Measurements from ENCODE around the gene BANK1.

The BANK1 gene

GRCh38 chr4:101993002-101993841 is 202.7 kb downstream of the BANK1 start:
- Histone ChIP-seq H3K9ac (ENCODE audit: low read length) (peak overlapping the region; percentile 37), H2BK12ac (ENCODE audit: low read length in 2 of 2) (no peak overlapping the region), H4K8ac (ENCODE audit: low read length) (no peak overlapping the region), H3K27me3 (ENCODE audit: control insufficient read depth in 1 of 2, insufficient read depth in 1 of 2, low read length in 2 of 2) (no peaks in the 10 kb centered on the region), H3K4ac (ENCODE audit: low read depth in 1 of 2, low read length in 2 of 2) (no peak overlapping the region), H3K23ac (ENCODE audit: low read length in 2 of 2) (no peak overlapping the region), H2BK15ac (ENCODE audit: low read depth, poor library complexity, severe bottlenecking) (no peak overlapping the region), H3K14ac (ENCODE audit: low read length in 2 of 2) (no peak overlapping the region), H4K91ac (ENCODE audit: low read length) (no peak overlapping the region), H2BK120ac (ENCODE audit: low read depth, low read length) (no peak overlapping the region), H3K9me3 (ENCODE audit: control insufficient read depth, low read length) (no peaks in the 10 kb centered on the region), H2BK5ac (ENCODE audit: low read depth, low read length, poor library complexity, severe bottlenecking) (no peak overlapping the region), H3K18ac (ENCODE audit: low read depth in 1 of 2, low read length in 2 of 2) (no peak overlapping the region), H3K27ac (ENCODE audit: low read length, poor library complexity, severe bottlenecking) (no peak overlapping the region), H3K79me1 (replicated peaks; ENCODE audit: low read length, poor library complexity, severe bottlenecking) (no peaks in the 10 kb centered on the region), H3K4me1 (ENCODE audit: control insufficient read depth, insufficient read depth, low read depth, low read length) (no peaks in the 10 kb centered on the region), H2AFZ (ENCODE audit: low read depth, low read length) (no peak overlapping the region), H2AK5ac (ENCODE audit: low read length, severe bottlenecking) (no peak overlapping the region), H3K4me2 (ENCODE audit: low read length, poor library complexity, severe bottlenecking) (no peak overlapping the region), H3K36me3 (ENCODE audit: control insufficient read depth in 1 of 2, insufficient read depth in 2 of 2, low read depth in 1 of 2, low read length in 2 of 2) (no peaks in the 10 kb centered on the region), H3K4me3 (ENCODE audit: insufficient read depth in 1 of 2, low read depth in 1 of 2, low read length in 2 of 2) (no peak overlapping the region)
- no peak for DNase-seq
- 98% methylated on average over 4 of the region's 5 CpGs for WGBS

GRCh38 chr4:101993842-101994775 is 203.6 kb downstream of the BANK1 start:
- H2BK12ac ChIP-seq (ENCODE audit: low read length in 2 of 2): no peak overlapping the region
- no peak overlapping the region for H2AK5ac ChIP-seq (ENCODE audit: low read length, severe bottlenecking)
- H3K9me3 ChIP-seq (ENCODE audit: control insufficient read depth, low read length): no peaks in the 10 kb centered on the region
- no peak overlapping the region for H3K23ac ChIP-seq (ENCODE audit: low read length in 2 of 2)
- DNase-seq: no peak
- H2BK5ac ChIP-seq (ENCODE audit: low read depth, low read length, poor library complexity, severe bottlenecking): no peak overlapping the region
- H3K4me3 ChIP-seq (ENCODE audit: insufficient read depth in 1 of 2, low read depth in 1 of 2, low read length in 2 of 2): no peak overlapping the region
- no peaks in the 10 kb centered on the region for H3K27me3 ChIP-seq (ENCODE audit: control insufficient read depth in 1 of 2, insufficient read depth in 1 of 2, low read length in 2 of 2)
- H3K9ac ChIP-seq (ENCODE audit: low read length): peak overlapping the region; percentile 37
- H3K36me3 ChIP-seq (ENCODE audit: control insufficient read depth in 1 of 2, insufficient read depth in 2 of 2, low read depth in 1 of 2, low read length in 2 of 2): no peaks in the 10 kb centered on the region
- no peak overlapping the region for H4K91ac ChIP-seq (ENCODE audit: low read length)
- H2AFZ ChIP-seq (ENCODE audit: low read depth, low read length): no peak overlapping the region
- no peaks in the 10 kb centered on the region for H3K4me1 ChIP-seq (ENCODE audit: control insufficient read depth, insufficient read depth, low read depth, low read length)
- H3K27ac ChIP-seq (ENCODE audit: low read length, poor library complexity, severe bottlenecking): no peak overlapping the region
- H3K4ac ChIP-seq (ENCODE audit: low read depth in 1 of 2, low read length in 2 of 2): no peak overlapping the region
- H3K18ac ChIP-seq (ENCODE audit: low read depth in 1 of 2, low read length in 2 of 2): no peak overlapping the region
- H2BK120ac ChIP-seq (ENCODE audit: low read depth, low read length): no peak overlapping the region
- 89% methylated on average over 1 of the region's 4 CpGs for WGBS
- no peak overlapping the region for H2BK15ac ChIP-seq (ENCODE audit: low read depth, poor library complexity, severe bottlenecking)
- no peak overlapping the region for H3K14ac ChIP-seq (ENCODE audit: low read length in 2 of 2)
- no peak overlapping the region for H3K4me2 ChIP-seq (ENCODE audit: low read length, poor library complexity, severe bottlenecking)
- no peaks in the 10 kb centered on the region for H3K79me1 ChIP-seq (replicated peaks; ENCODE audit: low read length, poor library complexity, severe bottlenecking)
- H4K8ac ChIP-seq (ENCODE audit: low read length): no peak overlapping the region

- H3K27ac ChIP-seq (ENCODE audit: low read length, poor library complexity, severe bottlenecking): no peak overlapping the region
- H3K4me1 ChIP-seq (ENCODE audit: control insufficient read depth, insufficient read depth, low read depth, low read length): no peaks in the 10 kb centered on the region
- no peak overlapping the region for H2AFZ ChIP-seq (ENCODE audit: low read depth, low read length)
- no peak overlapping the region for H3K18ac ChIP-seq (ENCODE audit: low read depth in 1 of 2, low read length in 2 of 2)
- no peak overlapping the region for H2BK5ac ChIP-seq (ENCODE audit: low read depth, low read length, poor library complexity, severe bottlenecking)
- no peak overlapping the region for H3K14ac ChIP-seq (ENCODE audit: low read length in 2 of 2)
- H3K9ac ChIP-seq (ENCODE audit: low read length): no peak overlapping the region
- H3K4me2 ChIP-seq (ENCODE audit: low read length, poor library complexity, severe bottlenecking): no peak overlapping the region
- no peaks in the 10 kb centered on the region for H3K27me3 ChIP-seq (ENCODE audit: control insufficient read depth in 1 of 2, insufficient read depth in 1 of 2, low read length in 2 of 2)
- H2BK15ac ChIP-seq (ENCODE audit: low read depth, poor library complexity, severe bottlenecking): no peak overlapping the region
- H4K91ac ChIP-seq (ENCODE audit: low read length): no peak overlapping the region
- H3K4me3 ChIP-seq (ENCODE audit: insufficient read depth in 1 of 2, low read depth in 1 of 2, low read length in 2 of 2): no peak overlapping the region
- H3K23ac ChIP-seq (ENCODE audit: low read length in 2 of 2): no peak overlapping the region
- H3K9me3 ChIP-seq (ENCODE audit: control insufficient read depth, low read length): no peaks in the 10 kb centered on the region
- no peaks in the 10 kb centered on the region for H3K36me3 ChIP-seq (ENCODE audit: control insufficient read depth in 1 of 2, insufficient read depth in 2 of 2, low read depth in 1 of 2, low read length in 2 of 2)
- no peak overlapping the region for H2BK12ac ChIP-seq (ENCODE audit: low read length in 2 of 2)
- DNase-seq: no peak
- no peak overlapping the region for H2AK5ac ChIP-seq (ENCODE audit: low read length, severe bottlenecking)
- no peak overlapping the region for H4K8ac ChIP-seq (ENCODE audit: low read length)
- H3K79me1 ChIP-seq (replicated peaks; ENCODE audit: low read length, poor library complexity, severe bottlenecking): no peaks in the 10 kb centered on the region
- no CpG with 5 or more reads among the region's 2 CpGs for WGBS
- H2BK120ac ChIP-seq (ENCODE audit: low read depth, low read length): no peak overlapping the region
- no peak overlapping the region for H3K4ac ChIP-seq (ENCODE audit: low read depth in 1 of 2, low read length in 2 of 2)
Observed at GRCh38 chr4:102007959-102008425, 217.5 kb downstream of the BANK1 start.

DNA sequence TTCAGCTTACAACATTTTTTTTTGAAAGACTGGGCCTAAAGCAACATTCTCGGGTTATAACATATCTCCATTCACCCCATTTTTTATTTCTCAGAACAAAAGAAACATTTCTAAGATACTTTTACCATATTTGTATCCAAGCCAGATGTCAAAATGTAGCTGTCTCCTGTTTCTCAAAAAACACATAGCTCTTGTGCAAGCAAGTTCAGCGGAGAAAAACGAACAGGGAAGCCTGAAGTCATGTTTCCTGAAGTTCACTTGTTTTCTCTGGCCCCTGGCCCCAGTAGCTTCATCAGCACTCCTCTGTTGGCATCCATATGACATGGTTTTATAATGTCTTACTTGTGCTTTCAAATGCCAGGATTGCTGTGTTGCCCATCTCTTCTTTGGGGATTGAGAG is 218.2 kb downstream of the BANK1 start:
- 95% methylated on average over 3 of the region's 3 CpGs for WGBS
- DNase-seq: no peak
- no peak overlapping the region for H2BK5ac ChIP-seq (ENCODE audit: low read depth, low read length, poor library complexity, severe bottlenecking)
- no peak overlapping the region for H3K4me2 ChIP-seq (ENCODE audit: low read length, poor library complexity, severe bottlenecking)
- no peak overlapping the region for H4K8ac ChIP-seq (ENCODE audit: low read length)
- H3K9ac ChIP-seq (ENCODE audit: low read length): no peak overlapping the region
- no peak overlapping the region for H3K14ac ChIP-seq (ENCODE audit: low read length in 2 of 2)
- no peaks in the 10 kb centered on the region for H3K36me3 ChIP-seq (ENCODE audit: control insufficient read depth in 1 of 2, insufficient read depth in 2 of 2, low read depth in 1 of 2, low read length in 2 of 2)
- no peak overlapping the region for H2AK5ac ChIP-seq (ENCODE audit: low read length, severe bottlenecking)
- H3K18ac ChIP-seq (ENCODE audit: low read depth in 1 of 2, low read length in 2 of 2): no peak overlapping the region
- no peak overlapping the region for H3K27ac ChIP-seq (ENCODE audit: low read length, poor library complexity, severe bottlenecking)
- no peak overlapping the region for H2BK12ac ChIP-seq (ENCODE audit: low read length in 2 of 2)
- no peak overlapping the region for H3K4ac ChIP-seq (ENCODE audit: low read depth in 1 of 2, low read length in 2 of 2)
- H2AFZ ChIP-seq (ENCODE audit: low read depth, low read length): no peak overlapping the region
- no peaks in the 10 kb centered on the region for H3K79me1 ChIP-seq (replicated peaks; ENCODE audit: low read length, poor library complexity, severe bottlenecking)
- no peak overlapping the region for H4K91ac ChIP-seq (ENCODE audit: low read length)
- H2BK120ac ChIP-seq (ENCODE audit: low read depth, low read length): no peak overlapping the region
- H3K23ac ChIP-seq (ENCODE audit: low read length in 2 of 2): no peak overlapping the region
- no peaks in the 10 kb centered on the region for H3K9me3 ChIP-seq (ENCODE audit: control insufficient read depth, low read length)
- no peak overlapping the region for H2BK15ac ChIP-seq (ENCODE audit: low read depth, poor library complexity, severe bottlenecking)
- no peak overlapping the region for H3K4me3 ChIP-seq (ENCODE audit: insufficient read depth in 1 of 2, low read depth in 1 of 2, low read length in 2 of 2)
- no peaks in the 10 kb centered on the region for H3K4me1 ChIP-seq (ENCODE audit: control insufficient read depth, insufficient read depth, low read depth, low read length)
- no peaks in the 10 kb centered on the region for H3K27me3 ChIP-seq (ENCODE audit: control insufficient read depth in 1 of 2, insufficient read depth in 1 of 2, low read length in 2 of 2)

Measured in mesenchymal stem cell (in vitro differentiated cells and primary cell).